ENCODE measurements around the gene TTYH3.

TTYH3 gene

GRCh38 chr7:2616387-2617324, 15.1 kb upstream of the TTYH3 start:
- no peak for DNase-seq (ENCODE audit: low spot score)

GRCh38 chr7:2617325-2617905, 14.4 kb upstream of the TTYH3 start:
- DNase-seq (ENCODE audit: low spot score) = no peak

GRCh38 chr7:2619116-2619515, 12.7 kb upstream of the TTYH3 start:
- no peak for DNase-seq (ENCODE audit: low spot score)

GRCh38 chr7:2621061-2621828, 10.5 kb upstream of the TTYH3 start:
- no peak for DNase-seq (ENCODE audit: low spot score)

GRCh38 chr7:2621948-2622640, 9.7 kb upstream of the TTYH3 start:
- DNase-seq (ENCODE audit: low spot score) = no peak

GRCh38 chr7:2622869-2623697, 8.7 kb upstream of the TTYH3 start:
- no peak for DNase-seq (ENCODE audit: low spot score)

GRCh38 chr7:2623698-2624014, 8.1 kb upstream of the TTYH3 start:
- no peak for DNase-seq (ENCODE audit: low spot score)

GRCh38 chr7:2624293-2624886, 7.4 kb upstream of the TTYH3 start:
- DNase-seq (ENCODE audit: low spot score) = no peak

GRCh38 chr7:2626498-2627117, 5.2 kb upstream of the TTYH3 start:
- no peak for DNase-seq (ENCODE audit: low spot score)

- no peak for DNase-seq (ENCODE audit: low spot score)
These were observed 4.3 kb upstream of the TTYH3 start for GRCh38 chr7:2627258-2628129.

- peak; percentile 49 for DNase-seq (ENCODE audit: low spot score)
These were observed 3.7 kb upstream of the TTYH3 start for GRCh38 chr7:2628130-2628482.

- DNase-seq (ENCODE audit: low spot score) = no peak
These were observed 2.9 kb upstream of the TTYH3 start for GRCh38 chr7:2628891-2629290.

- no peak for DNase-seq (ENCODE audit: low spot score)
These were observed 1.8 kb upstream of the TTYH3 start for GRCh38 chr7:2629746-2630681.

- DNase-seq (ENCODE audit: low spot score) = peak; percentile 66
These were observed 1.1 kb downstream of the TTYH3 start for GRCh38 chr7:2632733-2633537.

GRCh38 chr7:2633538-2634266, 1.9 kb downstream of the TTYH3 start:
- peak; percentile 67 for DNase-seq (ENCODE audit: low spot score)

- DNase-seq (ENCODE audit: low spot score) = no peak
These were observed 2.7 kb downstream of the TTYH3 start for GRCh38 chr7:2634267-2635145.
